Measurements from ENCODE around the gene UBR3. TPM values are rescaled to one million over a fixed set of nuclear protein-coding genes. Genes with fewer than 3 reads are reported as not detected.

UBR3 gene
- total and polyA plus RNA-seq, 12 donors = 21.0 to 146 (median 115) TPM

DNA sequence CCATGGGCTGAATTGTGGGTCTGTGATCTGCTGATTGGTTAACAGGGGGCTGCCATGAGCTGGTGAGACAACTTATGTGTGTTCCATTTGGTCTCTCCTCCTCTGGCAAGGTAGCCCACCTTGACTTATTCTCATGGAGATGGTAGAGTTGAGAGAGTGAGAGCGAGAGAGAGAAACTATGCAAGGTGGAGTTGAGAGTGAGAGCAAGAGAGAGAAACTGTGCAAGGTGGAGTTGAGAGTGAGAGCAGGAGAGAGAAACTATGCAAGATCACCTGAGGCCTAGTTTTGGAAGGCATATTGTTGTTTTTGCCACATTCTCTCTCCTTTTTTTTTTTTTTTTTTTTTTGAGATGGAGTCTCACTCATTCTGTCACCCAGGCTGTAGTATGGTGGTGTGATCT, 155.7 kb downstream of the UBR3 start:
- ATAC-seq = no peak
- no peak for DNase-seq
- H3K27me3 ChIP-seq = no peaks in the 10 kb centered on the region
- peaks cover 0 to 53% (median 15%) of the 10 kb centered on the region in 9 donors for H3K36me3 ChIP-seq
- no peak overlapping the region for H3K4me3 ChIP-seq
- TF ChIP-seq, protein P1, sequence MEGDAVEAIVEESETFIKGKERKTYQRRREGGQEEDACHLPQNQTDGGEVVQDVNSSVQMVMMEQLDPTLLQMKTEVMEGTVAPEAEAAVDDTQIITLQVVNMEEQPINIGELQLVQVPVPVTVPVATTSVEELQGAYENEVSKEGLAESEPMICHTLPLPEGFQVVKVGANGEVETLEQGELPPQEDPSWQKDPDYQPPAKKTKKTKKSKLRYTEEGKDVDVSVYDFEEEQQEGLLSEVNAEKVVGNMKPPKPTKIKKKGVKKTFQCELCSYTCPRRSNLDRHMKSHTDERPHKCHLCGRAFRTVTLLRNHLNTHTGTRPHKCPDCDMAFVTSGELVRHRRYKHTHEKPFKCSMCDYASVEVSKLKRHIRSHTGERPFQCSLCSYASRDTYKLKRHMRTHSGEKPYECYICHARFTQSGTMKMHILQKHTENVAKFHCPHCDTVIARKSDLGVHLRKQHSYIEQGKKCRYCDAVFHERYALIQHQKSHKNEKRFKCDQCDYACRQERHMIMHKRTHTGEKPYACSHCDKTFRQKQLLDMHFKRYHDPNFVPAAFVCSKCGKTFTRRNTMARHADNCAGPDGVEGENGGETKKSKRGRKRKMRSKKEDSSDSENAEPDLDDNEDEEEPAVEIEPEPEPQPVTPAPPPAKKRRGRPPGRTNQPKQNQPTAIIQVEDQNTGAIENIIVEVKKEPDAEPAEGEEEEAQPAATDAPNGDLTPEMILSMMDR (IDR thresholded peaks at IDR 0.05) = no peak
- no peak overlapping the region for H3K27ac ChIP-seq
- 0% methylated on average over 1 of the region's 1 CpG for WGBS, 2 donors
- intact Hi-C loops (cut with DNase I) = no loop called here
- H3K4me1 ChIP-seq = peaks cover 0 to 11% (median 0%) of the 10 kb centered on the region in 9 donors
- H3K9me3 ChIP-seq = no peaks in the 10 kb centered on the region

DNA sequence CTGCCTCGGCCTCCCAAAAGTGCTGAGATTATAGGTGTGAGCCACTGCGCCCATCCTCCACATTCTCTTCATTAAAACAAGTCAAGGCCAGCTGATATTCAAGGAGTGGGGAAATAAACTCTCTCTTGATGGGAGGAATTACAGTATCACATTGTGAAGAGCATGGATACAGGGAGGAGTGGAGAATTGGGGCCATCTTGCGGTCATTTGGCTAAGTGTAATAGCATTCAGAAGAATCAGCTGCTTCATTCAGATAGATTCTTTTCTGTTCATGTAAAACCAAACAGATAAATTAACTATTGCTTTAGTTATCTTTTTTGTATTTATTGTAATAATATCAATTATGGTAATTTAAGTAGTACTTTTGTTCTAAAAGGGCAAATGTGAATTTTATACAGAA, 156.3 kb downstream of the UBR3 start:
- WGBS, 2 donors = 94 to 97% methylated on average over 3 of the region's 3 CpGs
- Histone ChIP-seq H3K4me3 (no peak overlapping the region), H3K4me1 (peaks cover 0 to 11% (median 0%) of the 10 kb centered on the region in 9 donors), H3K27me3 (no peaks in the 10 kb centered on the region), H3K9me3 (no peaks in the 10 kb centered on the region), H3K27ac (no peak overlapping the region), H3K36me3 (peaks cover 0 to 54% (median 21%) of the 10 kb centered on the region in 9 donors)
- intact Hi-C loops (cut with DNase I) = no loop called here
- ATAC-seq (no peak), DNase-seq (no peak)
- TF ChIP-seq, protein P1 (IDR thresholded peaks at IDR 0.05) = no peak

DNA sequence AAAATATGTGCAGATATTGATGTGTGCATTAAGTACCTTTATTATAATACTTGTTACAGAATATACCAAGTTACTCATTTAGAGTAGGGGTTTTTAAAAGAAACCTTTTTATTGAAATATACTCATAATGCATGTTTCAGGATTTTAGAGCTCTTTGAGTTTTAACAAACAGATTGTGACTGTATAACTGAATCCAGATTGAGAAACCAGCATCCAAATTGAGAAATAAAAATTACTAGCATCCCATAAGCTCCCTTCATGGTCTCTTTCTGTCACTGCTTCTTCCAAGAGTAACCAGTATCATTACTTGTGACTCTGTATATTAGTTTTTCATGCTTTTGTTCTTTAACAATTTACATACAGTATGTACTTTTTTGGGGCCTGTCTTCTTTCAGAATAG, 156.9 kb downstream of the UBR3 start:
- Histone ChIP-seq H3K4me3 (no peak overlapping the region), H3K27me3 (no peaks in the 10 kb centered on the region), H3K9me3 (no peaks in the 10 kb centered on the region), H3K27ac (no peak overlapping the region), H3K4me1 (peaks cover 0 to 11% (median 0%) of the 10 kb centered on the region in 9 donors), H3K36me3 (peaks cover 0 to 53% (median 23%) of the 10 kb centered on the region in 9 donors)
- TF ChIP-seq, protein P1 (IDR thresholded peaks at IDR 0.05) = no peak
- ATAC-seq (no peak), DNase-seq (no peak)
- intact Hi-C loops (cut with DNase I) = no loop called here

DNA sequence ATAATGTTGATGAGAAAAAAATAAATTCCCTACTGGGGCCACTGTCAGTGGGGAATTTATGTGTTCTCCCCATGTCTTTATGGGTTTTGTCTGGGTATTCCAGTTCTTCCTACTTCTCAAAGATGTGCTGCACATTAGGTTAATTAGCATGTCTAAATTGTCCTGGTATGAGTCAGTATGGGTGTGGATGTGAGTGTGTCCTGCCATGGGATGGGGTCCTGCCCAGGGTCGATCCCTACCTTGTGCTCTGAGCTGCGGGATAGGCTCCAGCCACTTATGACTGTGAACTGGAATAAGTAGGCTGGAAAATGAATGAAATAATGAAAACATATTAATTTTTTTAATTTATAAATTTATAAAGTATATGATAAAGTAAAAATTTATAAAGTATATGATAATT, 167.5 kb downstream of the UBR3 start:
- Histone ChIP-seq H3K27ac (no peak overlapping the region), H3K4me1 (peaks cover 0 to 5% (median 0%) of the 10 kb centered on the region in 9 donors), H3K4me3 (no peak overlapping the region), H3K9me3 (peaks cover 0 to 23% (median 7%) of the 10 kb centered on the region in 11 donors), H3K27me3 (no peaks in the 10 kb centered on the region), H3K36me3 (peaks cover 0 to 74% (median 35%) of the 10 kb centered on the region in 9 donors)
- 96 to 100% methylated on average over 2 of the region's 2 CpGs for WGBS, 2 donors
- DNase-seq = no peak
- TF ChIP-seq, protein P1 (IDR thresholded peaks at IDR 0.05) = no peak
- ATAC-seq = no peak
- intact Hi-C loops (cut with DNase I) = no loop called here

Measured in heart right ventricle (tissue), 16 donors.